Liver (tissue), 9 donors: ENCODE data around the gene NFATC2. TPM values are rescaled to one million over a fixed set of nuclear protein-coding genes. Genes with fewer than 3 reads are reported as not detected.

Experiments used
- DNase-seq: peaks from one replicate; pipeline ENCODE4 v3.0.0-alpha.2; 2017; ENCODE audit warnings: low spot score
- H3K27ac ChIP-seq, 2 donors: one replicate each; pipeline ENCODE4 v1.7.0; 2013; ENCODE audit warnings: inconsistent platforms in 2 of 2, low read length in 2 of 2, control low read depth in 1 of 2, low read depth in 1 of 2, mild to moderate bottlenecking in 1 of 2
- H3K27me3 ChIP-seq, 4 donors: one replicate each; pipeline versions ENCODE4 v1.6.1 to v1.7.0; 2013; ENCODE audit warnings: low read length in 3 of 4, inconsistent platforms in 1 of 4, mild to moderate bottlenecking in 1 of 4, moderate library complexity in 1 of 4; ENCODE audit not compliant: control insufficient read depth in 4 of 4, insufficient read depth in 4 of 4
- H3K36me3 ChIP-seq, 4 donors: one replicate each; pipeline versions ENCODE4 v1.6.1 to v1.7.0; 2013; ENCODE audit warnings: low read length in 3 of 4, mild to moderate bottlenecking in 3 of 4, low read depth in 1 of 4, moderate library complexity in 1 of 4; ENCODE audit not compliant: control insufficient read depth in 4 of 4, insufficient read depth in 3 of 4
- H3K4me1 ChIP-seq, 4 donors: one replicate each; pipeline versions ENCODE4 v1.6.1 to v1.7.0; 2013; ENCODE audit warnings: low read length in 3 of 4, mild to moderate bottlenecking in 3 of 4, moderate library complexity in 1 of 4; ENCODE audit not compliant: control insufficient read depth in 4 of 4, insufficient read depth in 4 of 4
- H3K4me3 ChIP-seq, 3 donors: one replicate each; pipeline versions ENCODE4 v1.6.1 to v1.7.0; 2013; ENCODE audit warnings: low read length in 3 of 3, control low read depth in 1 of 3, low read depth in 1 of 3, mild to moderate bottlenecking in 1 of 3
- H3K9ac ChIP-seq, 2 donors: one replicate each; pipeline ENCODE4 v1.7.0; 2013; ENCODE audit warnings: low read length in 2 of 2, mild to moderate bottlenecking in 2 of 2, moderate library complexity in 2 of 2, control low read depth in 1 of 2, low read depth in 1 of 2
- H3K9me3 ChIP-seq, 4 donors: one replicate each; pipeline versions ENCODE4 v1.6.1 to v1.7.0; 2013; ENCODE audit warnings: low read length in 3 of 4; ENCODE audit not compliant: control insufficient read depth in 4 of 4
- ATF3 ChIP-seq: IDR thresholded peaks from 2 replicates; pipeline ENCODE4 v1.6.1; 2016; ENCODE audit warnings: antibody characterized with exemption
- CTCF ChIP-seq: fragments of 150-350 bp; IDR thresholded peaks from 2 replicates; pipeline ENCODE4 v1.5.1; 2017; ENCODE audit warnings: improper control_type of control experiment, low read depth, low read length; ENCODE audit not compliant: missing input control
- EGR1 ChIP-seq, 2 donors: IDR thresholded peaks; 2 replicates each; pipeline ENCODE4 v1.6.1; 2016 to 2018; ENCODE audit warnings: antibody characterized with exemption in 2 of 2, low read depth in 2 of 2
- FOXA1 ChIP-seq: IDR thresholded peaks from 2 replicates; pipeline ENCODE4 v1.6.1; 2016; ENCODE audit warnings: antibody characterized with exemption
- FOXA2 ChIP-seq: IDR thresholded peaks from 2 replicates; pipeline ENCODE4 v1.6.1; 2016; ENCODE audit warnings: antibody characterized with exemption
- GABPA ChIP-seq, 2 donors: IDR thresholded peaks in 1 of 2; conservative IDR thresholded peaks in 1 of 2; 2 replicates each; pipeline ENCODE4 v1.6.1; 2016; ENCODE audit warnings: antibody characterized with exemption in 2 of 2, mild to moderate bottlenecking in 1 of 2, moderate library complexity in 1 of 2
- HNF4G ChIP-seq: IDR thresholded peaks from 2 replicates; pipeline ENCODE4 v1.6.1; 2016; ENCODE audit warnings: antibody characterized with exemption
- MAX ChIP-seq: IDR thresholded peaks from 2 replicates; pipeline ENCODE4 v1.6.1; 2016; ENCODE audit warnings: antibody characterized with exemption
- NR2F2 ChIP-seq: IDR thresholded peaks from 2 replicates; pipeline ENCODE4 v1.6.1; 2016; ENCODE audit warnings: antibody characterized with exemption
- RAD21 ChIP-seq, 2 donors: IDR thresholded peaks; 2 replicates each; pipeline ENCODE4 v1.6.1; 2016; ENCODE audit warnings: antibody characterized with exemption in 2 of 2, mild to moderate bottlenecking in 2 of 2
- REST ChIP-seq: IDR thresholded peaks from 2 replicates; pipeline ENCODE4 v1.6.1; 2016; ENCODE audit warnings: antibody characterized with exemption, mild to moderate bottlenecking
- RXRA ChIP-seq, 2 donors: IDR thresholded peaks; 2 replicates each; pipeline ENCODE4 v1.6.1; 2017 to 2018; ENCODE audit warnings: antibody characterized with exemption in 2 of 2, mild to moderate bottlenecking in 1 of 2
- SP1 ChIP-seq: IDR thresholded peaks from 2 replicates; pipeline ENCODE4 v1.6.1; 2018; ENCODE audit warnings: antibody characterized with exemption, mild to moderate bottlenecking
- TAF1 ChIP-seq: conservative IDR thresholded peaks from 2 replicates; pipeline ENCODE4 v1.6.1; 2016; ENCODE audit warnings: antibody characterized with exemption, mild to moderate bottlenecking
- ZBTB33 ChIP-seq: IDR thresholded peaks from 2 replicates; pipeline ENCODE4 v1.6.1; 2016; ENCODE audit warnings: antibody characterized with exemption
- WGBS: extraction: QIAGEN DNeasy Blood & Tissue Kit; methylation state at CpG from one replicate; pipeline ENCODE4 v1.1.7; 2013; 5-methylcytosine and 5-hydroxymethylcytosine counted together
- polyA plus RNA-seq, 2 donors: library from polyadenylated mRNA; stranded (reverse) in 1 of 2; unstranded in 1 of 2; fragments of 200-250 nt in 1 of 2; fragments of >200 nt in 1 of 2; fragmentation: Nextera tagmentation in 1 of 2; extraction: Ambion mirVana in 1 of 2; gene quantifications; one replicate each; pipeline versions ENCODE4 v1.2.1 to v1.2.3, GENCODE V29; 2013 to 2015
- total RNA-seq, 2 donors: library from RNA; depleted of rRNA; stranded (reverse); fragments of >200 nt; gene quantifications; one replicate each; pipeline ENCODE4 v1.2.3, GENCODE V29; 2014
- donor health status: healthy.
- donor health status: healthy.
- donor health status: healthy.
- donor health status: healthy.
- donor health status: healthy.

The NFATC2 gene
- total and polyA plus RNA-seq, 4 donors, result 1.2 to 6.7 (median 2.6) TPM

- TF ChIP-seq CTCF, result no peak
- no peak for TF ChIP-seq HNF4G
Observed at GRCh38 chr20:51513545-51513944, 29.0 kb downstream of the NFATC2 start (continued).

GRCh38 chr20:51512645-51513044 lies 29.9 kb downstream of the NFATC2 start:
- H3K9ac ChIP-seq, result no peak overlapping the region
- H3K4me1 ChIP-seq, result no peaks in the 10 kb centered on the region
- no peak overlapping the region for H3K4me3 ChIP-seq
- DNase-seq, result no peak
- TF ChIP-seq NR2F2 (no peak), RXRA (IDR thresholded peaks at IDR 0.05) (no peak), GABPA (IDR thresholded peaks at IDR 0.05 in 1 of 2, conservative IDR thresholded peaks at IDR 0.05 in 1 of 2) (no peak), ATF3 (no peak), TAF1 (no peak), SP1 (no peak), ZBTB33 (no peak), MAX (no peak), FOXA1 (no peak), HNF4G (no peak), EGR1 (IDR thresholded peaks at IDR 0.05; ENCODE audit: low read depth in 2 of 2) (no peak), CTCF (no peak), FOXA2 (no peak), RAD21 (IDR thresholded peaks at IDR 0.05) (no peak), REST (no peak)
- WGBS, result 82% methylated on average over 2 of the region's 2 CpGs
- H3K27ac ChIP-seq, result no peak overlapping the region
- H3K27me3 ChIP-seq, result no peaks in the 10 kb centered on the region
- no peaks in the 10 kb centered on the region for H3K9me3 ChIP-seq
- H3K36me3 ChIP-seq, result peaks cover 0 to 31% (median 24%) of the 10 kb centered on the region in 4 donors
